D721Med (cell line): ENCODE data around the gene PSMB5.

Experiments used
- DNase-seq: peaks from one replicate; pipeline ENCODE4 v3.0.0; 2011; ENCODE audit warnings: low spot score; ENCODE audit not compliant: insufficient read length
- FAIRE-seq: peaks from 2 replicates; lab custom pipeline; 2011; peaks lifted over from hg19 to GRCh38; lab: Jason Lieb, UNC
- CTCF ChIP-seq: IDR thresholded peaks from 2 replicates; pipeline ENCODE4 v1.5.1; 2012; ENCODE audit warnings: mild to moderate bottlenecking, control low read depth; ENCODE audit not compliant: insufficient read depth; ENCODE audit errors: missing control alignments

Gene PSMB5

GRCh38 chr14:22978981-22979671, 55.6 kb downstream of the PSMB5 start:
- FAIRE-seq = no peak
- no peak for TF ChIP-seq CTCF

GRCh38 chr14:22978487-22978837, 56.2 kb downstream of the PSMB5 start:
- TF ChIP-seq CTCF = no peak
- DNase-seq (no peak), FAIRE-seq (no peak)

More at GRCh38 chr14:22978981-22979671, 55.6 kb downstream of the PSMB5 start:
- DNase-seq = no peak

GRCh38 chr14:22977684-22978486, 56.8 kb downstream of the PSMB5 start:
- DNase-seq (peak; percentile 74), FAIRE-seq (no peak)
- no peak for TF ChIP-seq CTCF

- no peak for TF ChIP-seq CTCF
- DNase-seq = no peak
- no peak for FAIRE-seq
These were observed 57.3 kb downstream of the PSMB5 start for GRCh38 chr14:22977434-22977683.

- DNase-seq (no peak), FAIRE-seq (no peak)
- no peak for TF ChIP-seq CTCF
These were observed 57.9 kb downstream of the PSMB5 start for GRCh38 chr14:22976620-22977433.
